H1 (cell line): ENCODE measurements around the gene SGSH. TPM values are rescaled to one million over a fixed set of nuclear protein-coding genes. Genes with fewer than 3 reads are reported as not detected.

Experiments used
- CTCF ChIA-PET: fragments of 300-600 bp; sonication (Branson Sonifier 250); formaldehyde crosslinking; loops from one replicate; lab custom pipeline; 2021; ENCODE audit not compliant: partially characterized antibody; lab: Charles Lee
- POLR2A ChIA-PET: fragments of 300-600 bp; sonication (Branson Sonifier 250); formaldehyde crosslinking; loops from one replicate; lab custom pipeline; 2021; ENCODE audit warnings: inconsistent platforms; ENCODE audit not compliant: partially characterized antibody; lab: Charles Lee
- DNase-seq, 2 experiments: peaks; one replicate each; pipeline versions ENCODE4 v3.0.0 to v3.0.0-alpha.2; 2010 to 2022; ENCODE audit warnings: low spot score in 2 of 2, low read depth in 1 of 2, mixed read lengths in 1 of 2
- FAIRE-seq: peaks from 2 replicates; lab custom pipeline; 2011; peaks lifted over from hg19 to GRCh38; lab: Jason Lieb, UNC
- H2AFZ ChIP-seq: 2 replicates; pipeline ENCODE4 v1.8.1; 2012; ENCODE audit warnings: low read length, inconsistent platforms
- H2AK5ac ChIP-seq: 2 replicates; pipeline ENCODE4 v1.6.1; 2013; ENCODE audit warnings: low read depth, low read length
- H2BK120ac ChIP-seq: replicated peaks from 2 replicates; pipeline ENCODE3; 2013; ENCODE audit warnings: low read depth, low read length, inconsistent platforms
- H2BK12ac ChIP-seq: 2 replicates; pipeline ENCODE4 v1.6.1; 2013; ENCODE audit warnings: low read depth, low read length
- H2BK15ac ChIP-seq: 2 replicates; pipeline ENCODE4 v1.6.1; 2013; ENCODE audit warnings: low read length
- H2BK20ac ChIP-seq: 2 replicates; pipeline ENCODE4 v1.6.1; 2013; ENCODE audit warnings: low read length
- H2BK5ac ChIP-seq: 2 replicates; pipeline ENCODE4 v1.6.1; 2013; ENCODE audit warnings: low read depth, low read length
- H3K14ac ChIP-seq: 2 replicates; pipeline ENCODE4 v1.6.1; 2013; ENCODE audit warnings: inconsistent platforms; ENCODE audit not compliant: insufficient read length
- H3K18ac ChIP-seq: 2 replicates; pipeline ENCODE4 v1.6.1; 2013; ENCODE audit warnings: low read length; ENCODE audit errors: extremely low read depth
- H3K23ac ChIP-seq: 2 replicates; pipeline ENCODE4 v1.6.1; 2013; ENCODE audit warnings: inconsistent platforms; ENCODE audit not compliant: insufficient read length
- H3K23me2 ChIP-seq: 2 replicates; pipeline ENCODE4 v1.6.1; 2013; ENCODE audit warnings: low read depth, low read length
- H3K27ac ChIP-seq: 2 replicates; pipeline ENCODE4 v1.6.1; 2011; ENCODE audit warnings: low read depth, low read length, inconsistent platforms
- H3K27me3 ChIP-seq, 4 experiments: replicated peaks in 1 of 4; 1 replicate in 1 of 4; 2 replicates in 3 of 4; pipeline versions ENCODE4 v1.6.1 to v1.8.1; 2011 to 2013; ENCODE audit warnings: low read length in 3 of 4, mild to moderate bottlenecking in 3 of 4, inconsistent platforms in 2 of 4, mixed read lengths in 2 of 4, moderate library complexity in 1 of 4; ENCODE audit not compliant: control insufficient read depth in 3 of 4, insufficient read depth in 3 of 4; ENCODE audit errors: extremely low read depth in 1 of 4
- H3K36me3 ChIP-seq, 4 experiments: 2 replicates each; pipeline versions ENCODE4 v1.6.1 to v1.8.1; 2011 to 2013; ENCODE audit warnings: mild to moderate bottlenecking in 4 of 4, low read length in 3 of 4, moderate library complexity in 2 of 4, control low read depth in 1 of 4, inconsistent platforms in 1 of 4; ENCODE audit not compliant: insufficient read depth in 4 of 4, control insufficient read depth in 2 of 4
- H3K4ac ChIP-seq: replicated peaks from 2 replicates; pipeline ENCODE3; 2013; ENCODE audit warnings: low read length, low read depth, mixed read lengths, inconsistent platforms; ENCODE audit not compliant: insufficient read length
- H3K4me1 ChIP-seq, 4 experiments: replicated peaks in 1 of 4; 1 replicate in 1 of 4; 2 replicates in 3 of 4; pipeline versions ENCODE4 v1.6.1 to v1.8.1; 2011 to 2013; ENCODE audit warnings: low read length in 3 of 4, inconsistent platforms in 2 of 4, mixed read lengths in 1 of 4; ENCODE audit not compliant: insufficient read depth in 4 of 4, control insufficient read depth in 3 of 4
- H3K4me2 ChIP-seq, 2 experiments: 2 replicates each; pipeline versions ENCODE4 v1.6.1 to v1.8.1; 2011 to 2013; ENCODE audit warnings: low read depth in 2 of 2, low read length in 2 of 2, control low read depth in 1 of 2, inconsistent platforms in 1 of 2, mild to moderate bottlenecking in 1 of 2; ENCODE audit not compliant: insufficient read depth in 1 of 2
- H3K4me3 ChIP-seq, 4 experiments: fragments of 200-600, 300-600 bp in 1 of 4; sonication (generic), shearing (Covaris generic), sonication (Bioruptor Twin) in 1 of 4; 2 replicates each; pipeline versions ENCODE4 v1.5.1 to v1.8.1; 2011 to 2016; ENCODE audit warnings: low read length in 4 of 4, low read depth in 3 of 4, control low read depth in 2 of 4, inconsistent platforms in 2 of 4, mild to moderate bottlenecking in 2 of 4, mixed read lengths in 1 of 4, moderate library complexity in 1 of 4; ENCODE audit not compliant: insufficient read depth in 2 of 4; ENCODE audit errors: extremely low read depth in 1 of 4
- H3K56ac ChIP-seq: replicated peaks from 2 replicates; pipeline ENCODE3; 2013; ENCODE audit warnings: low read depth, mild to moderate bottlenecking, mixed read lengths, low read length, inconsistent platforms; ENCODE audit not compliant: insufficient read length
- H3K79me1 ChIP-seq: 2 replicates; pipeline ENCODE4 v1.6.1; 2013; ENCODE audit warnings: low read depth, low read length, control low read depth
- H3K79me2 ChIP-seq, 2 experiments: 2 replicates each; pipeline versions ENCODE4 v1.6.1 to v1.8.1; 2012 to 2013; ENCODE audit warnings: low read length in 2 of 2, mild to moderate bottlenecking in 2 of 2, inconsistent platforms in 1 of 2; ENCODE audit not compliant: insufficient read depth in 2 of 2, control insufficient read depth in 1 of 2
- H3K9ac ChIP-seq, 4 experiments: replicated peaks in 1 of 4; 1 replicate in 1 of 4; 2 replicates in 3 of 4; pipeline versions ENCODE4 v1.6.1 to v1.8.1; 2011 to 2013; ENCODE audit warnings: low read depth in 3 of 4, low read length in 3 of 4, control low read depth in 2 of 4, mild to moderate bottlenecking in 2 of 4, moderate library complexity in 2 of 4, inconsistent platforms in 1 of 4; ENCODE audit errors: extremely low read depth in 1 of 4
- H3K9me3 ChIP-seq, 2 experiments: 2 replicates each; pipeline versions ENCODE4 v1.6.1 to v1.8.1; 2012 to 2013; ENCODE audit warnings: mild to moderate bottlenecking in 2 of 2, moderate library complexity in 2 of 2, control low read depth in 1 of 2, inconsistent platforms in 1 of 2, low read depth in 1 of 2, low read length in 1 of 2, mixed read lengths in 1 of 2; ENCODE audit not compliant: insufficient read depth in 2 of 2
- H4K20me1 ChIP-seq, 2 experiments: replicated peaks in 1 of 2; 2 replicates each; pipeline versions ENCODE3 to v1.8.1; 2011 to 2013; ENCODE audit warnings: inconsistent platforms in 2 of 2, low read length in 2 of 2, mild to moderate bottlenecking in 1 of 2; ENCODE audit not compliant: insufficient read depth in 2 of 2, control insufficient read depth in 1 of 2
- H4K5ac ChIP-seq: 2 replicates; pipeline ENCODE4 v1.6.1; 2013; ENCODE audit warnings: low read length, low read depth, mixed read lengths, inconsistent platforms; ENCODE audit not compliant: insufficient read length
- H4K8ac ChIP-seq: 2 replicates; pipeline ENCODE4 v1.8.0; 2013; ENCODE audit warnings: mild to moderate bottlenecking, moderate library complexity, low read length, inconsistent platforms; ENCODE audit not compliant: insufficient read depth; ENCODE audit errors: extremely low read depth
- H4K91ac ChIP-seq: replicated peaks from 2 replicates; pipeline ENCODE3; 2013; ENCODE audit warnings: low read length, mixed read lengths, inconsistent platforms; ENCODE audit not compliant: insufficient read length
- CBX5 ChIP-seq: fragments of 300-800, 300-1000 bp; sonication (generic); IDR thresholded peaks from 2 replicates; pipeline ENCODE4 v1.7.1; 2016; ENCODE audit warnings: antibody characterized with exemption, low read length, low read depth
- E2F6 ChIP-seq: IDR thresholded peaks from 2 replicates; pipeline ENCODE4 v1.6.1; 2012; ENCODE audit warnings: inconsistent platforms
- FOSL1 ChIP-seq: IDR thresholded peaks from 2 replicates; pipeline ENCODE4 v1.6.1; 2011; ENCODE audit warnings: mild to moderate bottlenecking, low read depth, low read length, moderate library complexity; ENCODE audit not compliant: insufficient read depth
- KDM5A ChIP-seq: fragments of 200-600 bp; IDR thresholded peaks from 2 replicates; pipeline ENCODE4 v1.7.1; 2012; ENCODE audit warnings: mild to moderate bottlenecking, low read length, inconsistent platforms, mixed read lengths
- MAFK ChIP-seq: IDR thresholded peaks from 2 replicates; pipeline ENCODE4 v1.6.1; 2012; ENCODE audit warnings: low read depth, mild to moderate bottlenecking, improper control_type of control experiment, low read length
- NRF1 ChIP-seq: IDR thresholded peaks from 2 replicates; pipeline ENCODE4 v1.6.1; 2011; ENCODE audit warnings: mild to moderate bottlenecking, low read depth, low read length, improper control_type of control experiment
- POLR2AphosphoS5 ChIP-seq: IDR thresholded peaks from 2 replicates; pipeline ENCODE4 v1.6.1; 2011; ENCODE audit warnings: low read depth, low read length
- POU5F1 ChIP-seq: IDR thresholded peaks from 2 replicates; pipeline ENCODE4 v1.6.1; 2011; ENCODE audit warnings: low read depth, mild to moderate bottlenecking, low read length, moderate library complexity
- RNF2 ChIP-seq: fragments of 200-900, 300-1000 bp; sonication (generic); IDR thresholded peaks from 2 replicates; pipeline ENCODE4 v1.7.1; 2016; ENCODE audit warnings: borderline replicate concordance, low read depth, mild to moderate bottlenecking, antibody characterized with exemption, low read length; ENCODE audit not compliant: poor library complexity, severe bottlenecking; ENCODE audit errors: missing control alignments
- SAP30 ChIP-seq: fragments of 300-600 bp; sonication (generic); IDR thresholded peaks from 2 replicates; pipeline ENCODE4 v1.7.1; 2012; ENCODE audit warnings: low read length, moderate library complexity, mild to moderate bottlenecking, inconsistent platforms; ENCODE audit not compliant: insufficient read depth, insufficient replicate concordance
- WGBS, 2 experiments: shearing (Covaris generic) in 1 of 2; methylation state at CpG; one replicate each; pipeline versions ENCODE4 v1.1.6 to v1.1.7; 2013 to 2015; ENCODE audit warnings: low lambda C conversion rate in 2 of 2, mixed read lengths in 2 of 2, inconsistent platforms in 1 of 2, low coverage in 1 of 2, missing lambda C conversion rate in 1 of 2; ENCODE audit not compliant: insufficient replicate concordance in 2 of 2, insufficient coverage in 1 of 2, insufficient read length in 1 of 2; ENCODE audit errors: extremely low coverage in 1 of 2, missing lambda C conversion rate in 1 of 2; 5-methylcytosine and 5-hydroxymethylcytosine counted together
- polyA plus RNA-seq, 7 experiments: library from polyadenylated mRNA; depleted of rRNA in 3 of 7; stranded (reverse) in 5 of 7; unstranded in 2 of 7; fragments of >200 nt in 5 of 7; fragments of 200-250 nt in 2 of 7; gene quantifications; 1 replicate in 5 of 7; 2 replicates in 1 of 7; 4 replicates in 1 of 7; pipeline versions ENCODE4 v1.2.1 to v1.2.3, GENCODE V29; 2011 to 2013; ENCODE audit warnings: missing spikeins in 2 of 7, mixed read lengths in 2 of 7
- total RNA-seq: library from RNA; stranded (reverse); fragmentation: NEBNext Ultra II Directional; extraction: Animal tissue kit (Norgen Biotek cat#: 25700); gene quantifications from 2 replicates; pipeline ENCODE4 v1.2.1, GENCODE V29; 2021

Gene SGSH
- total and polyA plus RNA-seq, 2 of the 8 experiments (the other 6 are each of a cell fraction or from before 2014, with no cell fraction given) = 18.0 to 19.6 TPM

- no peak for DNase-seq
Measured at GRCh38 chr17:80216473-80217456, 3.4 kb downstream of the SGSH start.

More at GRCh38 chr17:80216473-80217456, 3.4 kb downstream of the SGSH start:
- Histone ChIP-seq H3K27me3 (no peaks in the 10 kb centered on the region; a peak in 1 of 7 replicates), H4K91ac (no peak overlapping the region), H3K14ac (no peak overlapping the region), H2BK15ac (no peak overlapping the region), H2BK5ac (no peak overlapping the region), H3K56ac (no peak overlapping the region), H3K27ac (no peak overlapping the region), H3K18ac (no peak overlapping the region), H2BK20ac (no peak overlapping the region), H4K20me1 (peaks cover 0 to 13% of the 10 kb centered on the region in 2 experiments), H3K23ac (no peak overlapping the region), H3K4me2 (no peak overlapping the region), H2AFZ (no peak overlapping the region), H4K5ac (no peak overlapping the region), H3K79me2 (no peaks in the 10 kb centered on the region), H3K4ac (no peak overlapping the region), H2BK12ac (no peak overlapping the region), H3K4me3 (no peak overlapping the region), H3K23me2 (peaks cover 6% of the 10 kb centered on the region; the same call in 1 of the 2 replicates), H4K8ac (no peak overlapping the region), H3K9me3 (no peaks in the 10 kb centered on the region), H2BK120ac (no peak overlapping the region), H2AK5ac (no peak overlapping the region), H3K79me1 (peaks cover 6% of the 10 kb centered on the region; the same call in 1 of the 2 replicates), H3K36me3 (peaks cover 2 to 8% (median 4%) of the 10 kb centered on the region in 4 experiments; a peak in 5 of 8 replicates), H3K9ac (no peak overlapping the region), H3K4me1 (peaks cover 0 to 6% (median 5%) of the 10 kb centered on the region in 4 experiments; a peak in 4 of 7 replicates)
- ChIA-PET CTCF (interaction anchor here (0.9 to 2.5 kb wide), 2 partner anchors 145 to 785 kb away, joined by 5 to 7 read pairs; no protein-coding TSS in a partner anchor), POLR2A (no interaction called here)
- WGBS, 2 experiments = 92% methylated on average over 38 of the region's 40 CpGs; no CpG with 5 or more reads in 1 of the 2 experiments
- FAIRE-seq = no peak
- no peak for TF ChIP-seq CBX5
- TF ChIP-seq E2F6 = no peak
- no peak for TF ChIP-seq SAP30
- TF ChIP-seq FOSL1 = no peak
- TF ChIP-seq POU5F1 = no peak
- TF ChIP-seq MAFK = no peak
- no peak for TF ChIP-seq RNF2
- no peak for TF ChIP-seq POLR2AphosphoS5
- no peak for TF ChIP-seq NRF1
- no peak for TF ChIP-seq KDM5A
